GM23338 (cell line): ENCODE measurements around the gene UGT1A7.

Source experiments
- CREB1 ChIP-seq: fragments of 250-450 bp; sonication (Bioruptor Pico); IDR thresholded peaks from 2 replicates; pipeline ENCODE4 v1.5.0; 2020; ENCODE audit warnings: low read depth, mild to moderate bottlenecking, moderate library complexity
- EZH2 ChIP-seq: fragments of 200-600 bp; sonication (generic); IDR thresholded peaks from one replicate; pipeline ENCODE4 v1.8.0; 2017; ENCODE audit warnings: antibody characterized with exemption, mild to moderate bottlenecking, low read depth; ENCODE audit not compliant: unreplicated experiment
- EZH2phosphoT487 ChIP-seq: fragments of 200-600 bp; sonication (generic); IDR thresholded peaks from one replicate; pipeline ENCODE4 v1.8.1; 2018; ENCODE audit warnings: antibody characterized with exemption; ENCODE audit not compliant: unreplicated experiment
- JUNB ChIP-seq: IDR thresholded peaks from one replicate; pipeline ENCODE4 v1.6.1; 2016; ENCODE audit warnings: antibody characterized with exemption; ENCODE audit not compliant: unreplicated experiment
- POLR2AphosphoS5 ChIP-seq: IDR thresholded peaks from 2 replicates; pipeline ENCODE4 v1.6.1; 2016; ENCODE audit warnings: antibody characterized with exemption, low read depth
- STAT1 ChIP-seq: IDR thresholded peaks from one replicate; pipeline ENCODE4 v1.6.1; 2016; ENCODE audit warnings: antibody characterized with exemption; ENCODE audit not compliant: unreplicated experiment
- ZNF114 ChIP-seq: fragments of 250-450 bp; sonication (Bioruptor Pico); IDR thresholded peaks from 2 replicates; pipeline ENCODE4 v1.5.0; 2020; ENCODE audit warnings: mild to moderate bottlenecking, moderate library complexity
- ZNF331 ChIP-seq: fragments of 250-450 bp; sonication (Bioruptor Pico); IDR thresholded peaks from 2 replicates; pipeline ENCODE4 v1.5.0; 2020; ENCODE audit warnings: low read depth, mild to moderate bottlenecking, moderate library complexity
- TF ChIP-seq, protein P1 (sequence below), 2 experiments: fragments of 200-600 bp in 1 of 2; sonication (generic) in 1 of 2; conservative IDR thresholded peaks; 2 replicates each; pipeline versions ENCODE4 v1.5.1 to v1.6.1; 2016 to 2017; ENCODE audit warnings: antibody characterized with exemption in 2 of 2, low read depth in 2 of 2, mild to moderate bottlenecking in 2 of 2, moderate library complexity in 1 of 2
- TF ChIP-seq, protein P2 (sequence below): IDR thresholded peaks from one replicate; pipeline ENCODE4 v1.6.1; 2018; ENCODE audit warnings: antibody characterized with exemption; ENCODE audit not compliant: unreplicated experiment
- TF ChIP-seq, protein P3 (sequence below): IDR thresholded peaks from 2 replicates; pipeline ENCODE4 v1.6.1; 2016; ENCODE audit warnings: antibody characterized with exemption
- TF ChIP-seq, protein P4 (sequence below): fragments of 250-450 bp; sonication (Bioruptor Pico); IDR thresholded peaks from 2 replicates; pipeline ENCODE4 v1.5.0; 2020; ENCODE audit warnings: mild to moderate bottlenecking, moderate library complexity

DNA sequence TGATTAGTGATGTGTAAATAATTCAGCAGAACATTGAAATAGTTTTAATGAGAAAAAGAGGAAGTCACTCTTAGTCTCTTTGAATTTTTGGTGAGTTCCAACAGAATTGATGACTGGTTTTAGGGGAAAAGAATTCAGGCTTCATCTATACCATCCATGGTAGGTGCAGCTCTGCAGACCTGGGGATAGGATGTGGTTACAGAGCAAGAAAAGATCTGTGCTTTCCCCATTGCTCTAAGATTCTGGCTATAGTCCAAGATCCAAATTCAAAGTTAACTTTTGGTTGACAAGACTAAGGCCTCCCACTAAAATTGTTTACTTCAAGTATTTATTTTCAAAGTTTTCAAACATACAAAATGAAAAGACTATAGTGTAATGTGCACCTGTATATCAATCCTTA is 41.8 kb upstream of the UGT1A7 start:
- TF ChIP-seq, protein P1, sequence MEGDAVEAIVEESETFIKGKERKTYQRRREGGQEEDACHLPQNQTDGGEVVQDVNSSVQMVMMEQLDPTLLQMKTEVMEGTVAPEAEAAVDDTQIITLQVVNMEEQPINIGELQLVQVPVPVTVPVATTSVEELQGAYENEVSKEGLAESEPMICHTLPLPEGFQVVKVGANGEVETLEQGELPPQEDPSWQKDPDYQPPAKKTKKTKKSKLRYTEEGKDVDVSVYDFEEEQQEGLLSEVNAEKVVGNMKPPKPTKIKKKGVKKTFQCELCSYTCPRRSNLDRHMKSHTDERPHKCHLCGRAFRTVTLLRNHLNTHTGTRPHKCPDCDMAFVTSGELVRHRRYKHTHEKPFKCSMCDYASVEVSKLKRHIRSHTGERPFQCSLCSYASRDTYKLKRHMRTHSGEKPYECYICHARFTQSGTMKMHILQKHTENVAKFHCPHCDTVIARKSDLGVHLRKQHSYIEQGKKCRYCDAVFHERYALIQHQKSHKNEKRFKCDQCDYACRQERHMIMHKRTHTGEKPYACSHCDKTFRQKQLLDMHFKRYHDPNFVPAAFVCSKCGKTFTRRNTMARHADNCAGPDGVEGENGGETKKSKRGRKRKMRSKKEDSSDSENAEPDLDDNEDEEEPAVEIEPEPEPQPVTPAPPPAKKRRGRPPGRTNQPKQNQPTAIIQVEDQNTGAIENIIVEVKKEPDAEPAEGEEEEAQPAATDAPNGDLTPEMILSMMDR (conservative IDR thresholded peaks at IDR 0.05; ENCODE audit: low read depth in 2 of 2): no peak
- TF ChIP-seq STAT1: no peak
- no peak for TF ChIP-seq POLR2AphosphoS5
- no peak for TF ChIP-seq EZH2
- no peak for TF ChIP-seq JUNB
- TF ChIP-seq, protein P2, sequence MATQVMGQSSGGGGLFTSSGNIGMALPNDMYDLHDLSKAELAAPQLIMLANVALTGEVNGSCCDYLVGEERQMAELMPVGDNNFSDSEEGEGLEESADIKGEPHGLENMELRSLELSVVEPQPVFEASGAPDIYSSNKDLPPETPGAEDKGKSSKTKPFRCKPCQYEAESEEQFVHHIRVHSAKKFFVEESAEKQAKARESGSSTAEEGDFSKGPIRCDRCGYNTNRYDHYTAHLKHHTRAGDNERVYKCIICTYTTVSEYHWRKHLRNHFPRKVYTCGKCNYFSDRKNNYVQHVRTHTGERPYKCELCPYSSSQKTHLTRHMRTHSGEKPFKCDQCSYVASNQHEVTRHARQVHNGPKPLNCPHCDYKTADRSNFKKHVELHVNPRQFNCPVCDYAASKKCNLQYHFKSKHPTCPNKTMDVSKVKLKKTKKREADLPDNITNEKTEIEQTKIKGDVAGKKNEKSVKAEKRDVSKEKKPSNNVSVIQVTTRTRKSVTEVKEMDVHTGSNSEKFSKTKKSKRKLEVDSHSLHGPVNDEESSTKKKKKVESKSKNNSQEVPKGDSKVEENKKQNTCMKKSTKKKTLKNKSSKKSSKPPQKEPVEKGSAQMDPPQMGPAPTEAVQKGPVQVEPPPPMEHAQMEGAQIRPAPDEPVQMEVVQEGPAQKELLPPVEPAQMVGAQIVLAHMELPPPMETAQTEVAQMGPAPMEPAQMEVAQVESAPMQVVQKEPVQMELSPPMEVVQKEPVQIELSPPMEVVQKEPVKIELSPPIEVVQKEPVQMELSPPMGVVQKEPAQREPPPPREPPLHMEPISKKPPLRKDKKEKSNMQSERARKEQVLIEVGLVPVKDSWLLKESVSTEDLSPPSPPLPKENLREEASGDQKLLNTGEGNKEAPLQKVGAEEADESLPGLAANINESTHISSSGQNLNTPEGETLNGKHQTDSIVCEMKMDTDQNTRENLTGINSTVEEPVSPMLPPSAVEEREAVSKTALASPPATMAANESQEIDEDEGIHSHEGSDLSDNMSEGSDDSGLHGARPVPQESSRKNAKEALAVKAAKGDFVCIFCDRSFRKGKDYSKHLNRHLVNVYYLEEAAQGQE: no peak
- TF ChIP-seq EZH2phosphoT487: no peak
- no peak for TF ChIP-seq CREB1
- TF ChIP-seq, protein P3, sequence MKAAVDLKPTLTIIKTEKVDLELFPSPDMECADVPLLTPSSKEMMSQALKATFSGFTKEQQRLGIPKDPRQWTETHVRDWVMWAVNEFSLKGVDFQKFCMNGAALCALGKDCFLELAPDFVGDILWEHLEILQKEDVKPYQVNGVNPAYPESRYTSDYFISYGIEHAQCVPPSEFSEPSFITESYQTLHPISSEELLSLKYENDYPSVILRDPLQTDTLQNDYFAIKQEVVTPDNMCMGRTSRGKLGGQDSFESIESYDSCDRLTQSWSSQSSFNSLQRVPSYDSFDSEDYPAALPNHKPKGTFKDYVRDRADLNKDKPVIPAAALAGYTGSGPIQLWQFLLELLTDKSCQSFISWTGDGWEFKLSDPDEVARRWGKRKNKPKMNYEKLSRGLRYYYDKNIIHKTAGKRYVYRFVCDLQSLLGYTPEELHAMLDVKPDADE: no peak
- no peak for TF ChIP-seq ZNF114 (CRISPR knock-in tag)
- TF ChIP-seq ZNF331: no peak
- TF ChIP-seq, protein P4, sequence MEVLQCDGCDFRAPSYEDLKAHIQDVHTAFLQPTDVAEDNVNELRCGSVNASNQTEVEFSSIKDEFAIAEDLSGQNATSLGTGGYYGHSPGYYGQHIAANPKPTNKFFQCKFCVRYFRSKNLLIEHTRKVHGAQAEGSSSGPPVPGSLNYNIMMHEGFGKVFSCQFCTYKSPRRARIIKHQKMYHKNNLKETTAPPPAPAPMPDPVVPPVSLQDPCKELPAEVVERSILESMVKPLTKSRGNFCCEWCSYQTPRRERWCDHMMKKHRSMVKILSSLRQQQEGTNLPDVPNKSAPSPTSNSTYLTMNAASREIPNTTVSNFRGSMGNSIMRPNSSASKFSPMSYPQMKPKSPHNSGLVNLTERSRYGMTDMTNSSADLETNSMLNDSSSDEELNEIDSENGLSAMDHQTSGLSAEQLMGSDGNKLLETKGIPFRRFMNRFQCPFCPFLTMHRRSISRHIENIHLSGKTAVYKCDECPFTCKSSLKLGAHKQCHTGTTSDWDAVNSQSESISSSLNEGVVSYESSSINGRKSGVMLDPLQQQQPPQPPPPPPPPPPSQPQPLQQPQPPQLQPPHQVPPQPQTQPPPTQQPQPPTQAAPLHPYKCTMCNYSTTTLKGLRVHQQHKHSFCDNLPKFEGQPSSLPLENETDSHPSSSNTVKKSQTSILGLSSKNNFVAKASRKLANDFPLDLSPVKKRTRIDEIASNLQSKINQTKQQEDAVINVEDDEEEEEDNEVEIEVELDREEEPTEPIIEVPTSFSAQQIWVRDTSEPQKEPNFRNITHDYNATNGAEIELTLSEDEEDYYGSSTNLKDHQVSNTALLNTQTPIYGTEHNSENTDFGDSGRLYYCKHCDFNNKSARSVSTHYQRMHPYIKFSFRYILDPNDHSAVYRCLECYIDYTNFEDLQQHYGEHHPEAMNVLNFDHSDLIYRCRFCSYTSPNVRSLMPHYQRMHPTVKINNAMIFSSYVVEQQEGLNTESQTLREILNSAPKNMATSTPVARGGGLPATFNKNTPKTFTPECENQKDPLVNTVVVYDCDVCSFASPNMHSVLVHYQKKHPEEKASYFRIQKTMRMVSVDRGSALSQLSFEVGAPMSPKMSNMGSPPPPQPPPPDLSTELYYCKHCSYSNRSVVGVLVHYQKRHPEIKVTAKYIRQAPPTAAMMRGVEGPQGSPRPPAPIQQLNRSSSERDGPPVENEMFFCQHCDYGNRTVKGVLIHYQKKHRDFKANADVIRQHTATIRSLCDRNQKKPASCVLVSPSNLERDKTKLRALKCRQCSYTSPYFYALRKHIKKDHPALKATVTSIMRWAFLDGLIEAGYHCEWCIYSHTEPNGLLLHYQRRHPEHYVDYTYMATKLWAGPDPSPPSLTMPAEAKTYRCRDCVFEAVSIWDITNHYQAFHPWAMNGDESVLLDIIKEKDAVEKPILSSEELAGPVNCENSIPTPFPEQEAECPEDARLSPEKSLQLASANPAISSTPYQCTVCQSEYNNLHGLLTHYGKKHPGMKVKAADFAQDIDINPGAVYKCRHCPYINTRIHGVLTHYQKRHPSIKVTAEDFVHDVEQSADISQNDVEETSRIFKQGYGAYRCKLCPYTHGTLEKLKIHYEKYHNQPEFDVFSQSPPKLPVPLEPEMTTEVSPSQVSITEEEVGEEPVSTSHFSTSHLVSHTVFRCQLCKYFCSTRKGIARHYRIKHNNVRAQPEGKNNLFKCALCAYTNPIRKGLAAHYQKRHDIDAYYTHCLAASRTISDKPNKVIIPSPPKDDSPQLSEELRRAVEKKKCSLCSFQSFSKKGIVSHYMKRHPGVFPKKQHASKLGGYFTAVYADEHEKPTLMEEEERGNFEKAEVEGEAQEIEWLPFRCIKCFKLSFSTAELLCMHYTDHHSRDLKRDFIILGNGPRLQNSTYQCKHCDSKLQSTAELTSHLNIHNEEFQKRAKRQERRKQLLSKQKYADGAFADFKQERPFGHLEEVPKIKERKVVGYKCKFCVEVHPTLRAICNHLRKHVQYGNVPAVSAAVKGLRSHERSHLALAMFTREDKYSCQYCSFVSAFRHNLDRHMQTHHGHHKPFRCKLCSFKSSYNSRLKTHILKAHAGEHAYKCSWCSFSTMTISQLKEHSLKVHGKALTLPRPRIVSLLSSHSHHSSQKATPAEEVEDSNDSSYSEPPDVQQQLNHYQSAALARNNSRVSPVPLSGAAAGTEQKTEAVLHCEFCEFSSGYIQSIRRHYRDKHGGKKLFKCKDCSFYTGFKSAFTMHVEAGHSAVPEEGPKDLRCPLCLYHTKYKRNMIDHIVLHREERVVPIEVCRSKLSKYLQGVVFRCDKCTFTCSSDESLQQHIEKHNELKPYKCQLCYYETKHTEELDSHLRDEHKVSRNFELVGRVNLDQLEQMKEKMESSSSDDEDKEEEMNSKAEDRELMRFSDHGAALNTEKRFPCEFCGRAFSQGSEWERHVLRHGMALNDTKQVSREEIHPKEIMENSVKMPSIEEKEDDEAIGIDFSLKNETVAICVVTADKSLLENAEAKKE (CRISPR knock-in tag): no peak
